Fibroblast of pulmonary artery (primary cell): ENCODE measurements around the gene SLC25A34.

Experiments used
- DNase-seq: peaks from one replicate; pipeline ENCODE4 v3.0.0-alpha.2; 2010; ENCODE audit warnings: low read depth
- H3K4me3 ChIP-seq: replicated peaks from 2 replicates; pipeline ENCODE4 v1.5.1; 2011; ENCODE audit warnings: low read depth, mild to moderate bottlenecking, control low read depth, low read length, moderate library complexity
- TF ChIP-seq, protein P1 (sequence below): IDR thresholded peaks from 2 replicates; pipeline ENCODE4 v1.5.1; 2011; ENCODE audit warnings: mild to moderate bottlenecking, control low read depth, low read length, inconsistent platforms; ENCODE audit errors: missing control alignments

Gene SLC25A34

DNA sequence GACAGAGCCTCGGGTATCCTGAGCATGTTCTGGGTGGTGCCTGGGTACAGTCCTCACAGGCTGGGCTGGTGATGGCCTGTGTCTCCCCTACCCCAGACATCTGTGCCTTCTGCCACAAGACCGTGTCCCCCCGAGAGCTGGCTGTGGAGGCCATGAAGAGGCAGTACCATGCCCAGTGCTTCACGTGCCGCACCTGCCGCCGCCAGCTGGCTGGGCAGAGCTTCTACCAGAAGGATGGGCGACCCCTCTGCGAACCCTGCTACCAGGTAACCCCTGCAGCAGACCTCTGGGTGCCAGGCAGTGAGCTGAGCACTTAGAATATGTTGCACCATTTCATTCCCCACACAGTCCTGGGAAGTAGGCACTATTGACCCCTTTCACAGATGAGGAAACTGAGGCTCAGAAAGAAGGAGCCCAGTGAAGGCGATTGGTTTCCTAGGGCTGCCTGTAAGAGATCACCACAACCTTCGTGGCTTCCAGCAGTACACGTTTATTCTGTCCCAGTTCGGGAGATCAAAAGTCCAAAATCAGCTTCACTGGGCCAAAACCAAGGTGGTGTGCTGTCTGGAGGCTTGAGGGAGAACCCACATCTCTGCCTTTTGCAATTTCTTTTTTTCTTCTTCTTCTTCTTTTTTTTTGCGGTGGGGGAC lies 34.4 kb downstream of the SLC25A34 start:
- TF ChIP-seq, protein P1, sequence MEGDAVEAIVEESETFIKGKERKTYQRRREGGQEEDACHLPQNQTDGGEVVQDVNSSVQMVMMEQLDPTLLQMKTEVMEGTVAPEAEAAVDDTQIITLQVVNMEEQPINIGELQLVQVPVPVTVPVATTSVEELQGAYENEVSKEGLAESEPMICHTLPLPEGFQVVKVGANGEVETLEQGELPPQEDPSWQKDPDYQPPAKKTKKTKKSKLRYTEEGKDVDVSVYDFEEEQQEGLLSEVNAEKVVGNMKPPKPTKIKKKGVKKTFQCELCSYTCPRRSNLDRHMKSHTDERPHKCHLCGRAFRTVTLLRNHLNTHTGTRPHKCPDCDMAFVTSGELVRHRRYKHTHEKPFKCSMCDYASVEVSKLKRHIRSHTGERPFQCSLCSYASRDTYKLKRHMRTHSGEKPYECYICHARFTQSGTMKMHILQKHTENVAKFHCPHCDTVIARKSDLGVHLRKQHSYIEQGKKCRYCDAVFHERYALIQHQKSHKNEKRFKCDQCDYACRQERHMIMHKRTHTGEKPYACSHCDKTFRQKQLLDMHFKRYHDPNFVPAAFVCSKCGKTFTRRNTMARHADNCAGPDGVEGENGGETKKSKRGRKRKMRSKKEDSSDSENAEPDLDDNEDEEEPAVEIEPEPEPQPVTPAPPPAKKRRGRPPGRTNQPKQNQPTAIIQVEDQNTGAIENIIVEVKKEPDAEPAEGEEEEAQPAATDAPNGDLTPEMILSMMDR: no peak
- H3K4me3 ChIP-seq: no peak overlapping the region
- no peak for DNase-seq

GRCh38 chr1:15771836-15772515 lies 35.9 kb downstream of the SLC25A34 start:
- TF ChIP-seq, protein P1: no peak
- no peak for DNase-seq
- no peak overlapping the region for H3K4me3 ChIP-seq

- no peak for DNase-seq
- TF ChIP-seq, protein P1: no peak
- H3K4me3 ChIP-seq: no peak overlapping the region
Observed at GRCh38 chr1:15775706-15776105, 39.6 kb downstream of the SLC25A34 start.

- TF ChIP-seq, protein P1: no peak
- DNase-seq: no peak
- no peak overlapping the region for H3K4me3 ChIP-seq
Observed at GRCh38 chr1:15777909-15778707, 42.0 kb downstream of the SLC25A34 start.

- no peak for DNase-seq
- no peak overlapping the region for H3K4me3 ChIP-seq
- TF ChIP-seq, protein P1: no peak
Observed at GRCh38 chr1:15785683-15786082, 49.6 kb downstream of the SLC25A34 start.

- no peak overlapping the region for H3K4me3 ChIP-seq
- no peak for DNase-seq
- TF ChIP-seq, protein P1: no peak
Observed at GRCh38 chr1:15786581-15786980, 50.5 kb downstream of the SLC25A34 start.
